GM23338 (cell line): ENCODE results near the gene APP.

Experiments
- CTCF ChIP-seq, 2 experiments: fragments of 200-600 bp in 1 of 2; sonication (generic) in 1 of 2; conservative IDR thresholded peaks; 2 replicates each; pipeline versions ENCODE4 v1.5.1 to v1.6.1; 2016 to 2017; ENCODE audit warnings: antibody characterized with exemption in 2 of 2, low read depth in 2 of 2, mild to moderate bottlenecking in 2 of 2, moderate library complexity in 1 of 2
- EZH2 ChIP-seq: fragments of 200-600 bp; sonication (generic); IDR thresholded peaks from one replicate; pipeline ENCODE4 v1.8.0; 2017; ENCODE audit warnings: antibody characterized with exemption, mild to moderate bottlenecking, low read depth; ENCODE audit not compliant: unreplicated experiment
- JUNB ChIP-seq: IDR thresholded peaks from one replicate; pipeline ENCODE4 v1.6.1; 2016; ENCODE audit warnings: antibody characterized with exemption; ENCODE audit not compliant: unreplicated experiment
- POLR2AphosphoS5 ChIP-seq: IDR thresholded peaks from 2 replicates; pipeline ENCODE4 v1.6.1; 2016; ENCODE audit warnings: antibody characterized with exemption, low read depth
- STAT1 ChIP-seq: IDR thresholded peaks from one replicate; pipeline ENCODE4 v1.6.1; 2016; ENCODE audit warnings: antibody characterized with exemption; ENCODE audit not compliant: unreplicated experiment

GRCh38 chr21:26188422-26188821, 17.9 kb upstream of the APP start:
- TF ChIP-seq CTCF (conservative IDR thresholded peaks at IDR 0.05; ENCODE audit: low read depth in 2 of 2) (no peak), POLR2AphosphoS5 (no peak), JUNB (no peak), STAT1 (no peak), EZH2 (no peak)
